ENCODE results near the gene NXPH1.

The NXPH1 gene

DNA sequence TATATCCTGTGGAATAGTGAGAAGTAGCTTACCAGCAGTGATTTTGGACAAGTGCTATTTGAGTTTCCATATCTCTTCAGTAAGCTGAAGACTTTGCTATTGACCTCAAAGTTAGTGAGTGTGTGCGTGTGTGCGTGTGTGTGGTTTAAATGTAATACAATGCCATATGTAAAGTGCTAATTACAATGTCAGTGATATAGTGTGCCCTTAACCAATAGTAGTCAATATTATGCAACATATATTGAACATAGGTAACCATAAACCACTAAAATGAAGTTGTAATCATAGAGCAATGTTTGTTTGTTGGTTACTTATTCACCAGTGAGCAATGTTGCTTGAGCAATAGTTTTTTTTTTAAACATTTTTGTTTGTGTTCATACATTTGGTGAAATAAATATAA is 309.4 kb downstream of the NXPH1 start:
- DNase-seq: no peak

DNA sequence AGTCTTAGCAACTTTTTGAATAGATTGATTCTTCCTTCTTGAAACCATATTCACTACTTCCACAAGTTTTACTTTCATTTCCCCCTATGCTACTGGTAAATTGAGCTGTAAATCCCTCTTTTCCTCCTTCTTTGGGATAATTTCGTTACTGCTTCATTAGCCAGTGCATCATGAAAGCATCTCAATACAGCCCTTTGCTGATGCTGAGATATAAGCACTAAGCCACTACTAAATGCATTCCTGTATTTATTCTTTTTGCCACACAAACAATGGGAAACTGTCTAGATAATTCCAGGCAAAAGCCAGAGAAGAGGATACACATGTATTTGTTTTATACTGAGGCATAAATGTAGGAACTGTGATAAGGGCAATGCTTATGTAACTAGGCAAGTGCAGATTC is 313.9 kb downstream of the NXPH1 start:
- no peak for DNase-seq

DNA sequence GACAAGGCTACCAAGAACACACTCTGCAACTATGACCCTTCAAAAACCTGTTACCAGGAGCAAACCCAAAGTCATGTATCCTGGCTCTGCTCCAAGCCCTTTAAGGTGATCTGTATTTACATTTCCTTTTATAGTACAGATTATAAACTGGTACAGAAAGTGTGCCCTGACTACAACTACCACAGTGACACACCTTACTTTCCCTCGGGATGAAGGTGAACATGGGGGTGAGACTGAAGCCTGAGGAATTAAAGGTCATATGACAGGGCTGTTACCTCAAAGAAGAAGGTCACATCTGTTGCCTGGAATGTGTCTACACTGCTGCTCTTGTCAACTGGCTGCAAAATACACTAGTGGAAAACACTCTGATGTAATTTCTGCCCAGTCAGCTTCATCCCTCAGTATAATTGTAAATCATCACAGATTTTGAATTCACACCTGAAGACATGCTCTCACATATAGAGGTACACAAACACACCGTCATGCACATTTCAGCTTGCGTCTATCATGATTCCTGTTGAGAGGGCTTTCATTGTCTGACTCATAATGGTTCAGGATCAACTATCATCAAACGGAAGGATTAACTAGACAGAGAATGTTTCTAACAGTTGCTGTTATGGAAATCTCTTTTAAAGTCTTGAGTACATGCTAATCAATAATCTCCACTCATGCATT is 318.3 kb downstream of the NXPH1 start:
- no peak for DNase-seq

DNA sequence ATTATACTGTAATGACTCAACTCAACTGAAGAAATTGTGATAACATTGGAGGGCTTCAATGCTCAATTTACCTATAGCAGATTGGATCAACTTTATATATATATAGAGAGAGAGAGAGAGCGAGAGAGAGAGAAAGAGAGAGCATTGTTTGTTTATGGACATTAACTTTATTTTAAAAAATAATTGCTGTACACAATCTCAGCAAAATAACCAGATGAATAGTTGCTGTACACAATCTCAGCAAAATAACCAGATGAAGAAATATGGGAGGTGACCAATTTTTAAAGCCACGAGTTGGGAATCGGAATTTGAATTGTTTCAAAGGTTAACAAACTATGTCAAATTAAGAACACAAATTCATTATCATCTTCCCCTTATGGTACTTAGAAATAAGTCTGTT is 319.9 kb downstream of the NXPH1 start:
- DNase-seq: no peak

DNA sequence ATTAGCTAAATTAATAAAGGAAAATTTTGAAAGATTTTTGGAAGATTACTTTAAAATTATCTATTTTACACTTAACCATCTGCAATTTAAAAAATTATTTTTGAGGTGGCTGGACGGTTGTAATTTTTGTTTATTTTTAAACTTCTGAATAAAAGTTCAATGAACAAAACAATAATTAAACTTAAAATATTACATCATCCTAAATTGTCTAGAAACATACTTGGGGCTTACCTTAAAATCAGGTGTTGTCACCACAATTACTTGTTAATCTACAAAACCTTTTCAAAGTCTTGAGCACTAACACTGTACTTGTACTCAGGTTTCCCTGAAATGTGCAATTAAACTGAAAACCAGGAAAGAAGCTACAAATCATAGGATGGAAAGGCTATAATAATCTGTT is 328.3 kb downstream of the NXPH1 start:
- DNase-seq: no peak

DNA sequence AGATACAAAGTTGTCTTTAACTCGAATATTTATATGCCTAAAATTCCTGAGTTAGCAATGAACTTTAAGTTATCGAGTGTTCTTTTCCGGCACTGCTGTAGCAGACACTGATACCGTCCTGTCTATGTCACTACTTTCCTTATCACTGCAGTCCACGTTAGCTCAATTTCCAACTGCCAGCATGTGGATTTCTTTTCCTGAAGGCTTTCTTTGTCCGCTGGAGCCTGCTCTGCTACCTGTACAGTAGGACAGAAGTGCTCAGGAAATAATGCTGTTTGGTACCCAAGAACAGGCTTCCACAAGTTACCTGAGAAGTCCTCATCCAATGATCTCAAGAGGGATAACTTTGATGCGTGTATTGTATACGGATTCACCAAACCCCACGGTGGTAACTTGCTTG is 329.4 kb downstream of the NXPH1 start:
- DNase-seq: no peak

DNA sequence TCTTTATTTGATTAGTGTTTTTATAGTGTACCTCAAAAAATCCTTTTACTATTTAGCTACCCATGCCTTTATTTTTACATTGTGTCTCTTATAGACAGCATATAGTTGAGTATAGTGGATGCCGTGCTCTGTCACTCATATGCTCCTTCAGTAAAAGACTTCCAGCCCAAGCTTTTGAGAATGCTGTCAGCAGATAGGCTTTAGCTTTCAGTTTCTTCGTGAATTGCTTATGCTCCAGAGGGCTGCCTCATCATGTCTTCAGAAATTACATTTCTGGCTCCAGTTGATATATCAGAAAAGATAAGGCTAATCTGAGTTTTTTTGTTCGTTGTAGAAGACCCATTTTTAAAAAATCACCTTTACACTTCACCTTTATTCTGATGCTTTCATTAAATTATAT is 332.0 kb downstream of the NXPH1 start:
- no peak for DNase-seq

DNA sequence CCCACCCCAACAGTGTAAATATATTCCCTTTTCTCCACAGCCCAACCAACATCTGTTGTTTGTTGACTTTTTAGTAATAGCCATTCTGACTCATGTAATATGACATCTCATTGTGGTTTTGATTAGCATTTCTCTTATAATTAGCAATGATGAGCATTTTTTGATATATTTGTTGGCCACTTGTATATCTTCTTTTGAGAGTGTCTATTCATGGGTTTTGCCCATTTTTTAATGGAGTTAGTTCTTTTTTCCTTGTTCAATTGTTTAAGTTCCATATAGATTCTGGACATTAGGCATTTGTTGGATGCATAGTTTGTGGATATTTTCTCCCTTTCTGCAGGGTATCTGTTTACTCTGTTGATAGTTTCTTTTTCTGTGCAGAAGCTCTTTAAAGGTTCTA is 340.1 kb downstream of the NXPH1 start:
- DNase-seq: no peak

DNA sequence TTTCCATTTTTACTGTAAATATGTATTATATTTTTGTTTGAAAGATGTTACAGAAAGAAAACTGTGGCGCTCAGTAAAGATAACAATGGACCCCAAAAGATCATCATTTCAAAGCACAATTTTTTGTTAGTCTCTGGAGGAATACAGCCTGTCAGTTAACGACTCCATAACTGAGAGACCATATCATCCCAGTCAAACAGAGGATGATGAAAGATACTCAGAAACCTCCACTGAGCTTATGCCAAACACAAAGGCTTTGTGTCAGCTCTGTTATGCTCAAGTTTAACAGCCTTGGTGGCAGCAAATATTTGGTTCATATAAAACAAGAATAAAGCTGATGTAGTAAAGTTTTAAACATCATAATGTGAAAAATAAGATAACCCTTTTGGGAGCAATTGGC is 345.1 kb downstream of the NXPH1 start:
- DNase-seq: no peak

DNA sequence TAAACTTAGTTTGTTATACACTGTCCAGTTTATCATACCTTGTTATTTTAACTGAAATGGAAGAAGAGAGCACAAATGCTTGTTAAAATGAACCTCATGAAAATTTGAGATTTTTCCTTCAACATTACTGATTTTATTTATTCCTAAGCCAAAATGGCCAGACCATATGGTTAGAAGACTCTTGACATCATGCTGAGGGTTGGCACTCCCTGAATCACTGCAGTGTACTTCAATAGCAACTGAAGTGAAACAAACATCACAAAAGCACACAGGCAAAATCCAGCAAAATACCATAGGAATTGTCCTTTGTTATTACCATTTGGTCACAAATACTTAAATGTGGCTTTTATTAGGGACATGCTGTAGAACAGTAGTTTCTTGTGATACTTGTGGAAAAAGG is 347.8 kb downstream of the NXPH1 start:
- no peak for DNase-seq

DNA sequence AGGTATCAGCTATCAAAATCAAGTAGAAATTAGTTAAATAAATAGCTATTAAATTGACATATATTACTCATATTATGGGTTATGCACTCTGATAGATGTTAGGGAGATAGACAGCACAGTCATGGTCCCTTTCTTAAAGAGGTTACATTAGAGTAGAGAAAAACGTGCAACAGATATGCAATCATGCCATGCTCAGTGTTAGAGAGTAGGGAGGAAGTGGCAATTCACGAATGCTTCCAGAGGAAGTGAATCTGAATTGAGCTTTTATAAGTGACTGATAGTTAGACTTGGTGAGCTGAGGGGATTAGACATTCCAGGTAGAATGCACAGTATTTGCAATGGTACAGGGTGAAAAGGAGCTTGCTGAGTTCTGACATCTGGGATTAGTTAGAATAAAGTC is 349.8 kb downstream of the NXPH1 start:
- no peak for DNase-seq

DNA sequence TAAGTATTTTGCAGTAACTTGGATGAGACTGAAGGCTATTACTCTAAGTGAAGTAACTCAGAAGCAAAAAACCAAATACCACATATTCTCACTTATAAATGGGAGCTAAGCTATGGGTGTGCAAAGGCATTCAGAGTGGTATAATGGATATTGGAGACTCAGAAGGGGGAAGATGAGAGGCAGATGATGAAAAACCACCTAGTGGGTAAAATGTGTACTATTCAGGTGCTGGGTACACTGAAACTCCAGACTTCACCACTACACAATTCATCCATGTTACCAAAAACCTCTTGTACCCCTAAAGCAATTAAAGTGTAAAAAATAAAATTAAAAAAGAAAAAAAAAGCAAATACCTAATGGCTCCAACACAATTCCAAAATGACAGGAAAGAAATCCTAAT is 351.7 kb downstream of the NXPH1 start:
- no peak for DNase-seq

DNA sequence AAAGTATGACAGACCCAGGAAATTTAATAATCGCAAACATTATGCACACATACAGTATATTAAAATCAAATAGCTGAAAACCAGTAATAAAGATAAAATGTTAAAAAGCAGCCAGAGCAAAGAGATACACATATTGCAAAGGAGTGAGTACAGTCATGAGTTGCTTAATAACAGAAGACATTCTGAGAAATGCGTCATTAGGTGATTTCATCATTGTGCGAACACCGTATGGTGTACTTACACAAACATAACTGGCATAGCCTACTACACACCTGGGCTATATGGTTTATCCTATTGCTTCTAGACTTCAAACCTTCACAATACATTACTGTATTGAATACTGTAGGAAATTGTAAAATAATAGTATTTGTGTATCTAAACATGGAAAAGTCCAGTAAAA is 367.6 kb downstream of the NXPH1 start:
- no peak for DNase-seq
